ENCODE data around the gene PCDHGA11. TPM values are rescaled to one million over a fixed set of nuclear protein-coding genes. Genes with fewer than 3 reads are reported as not detected.
A peak's percentile ranks its signal among the peaks of the same experiment; 100 is the strongest.
"Not testable (repeated sequence)": the region's sequence is repeated elsewhere in the genome, so short reads cannot be mapped to it uniquely, and the experiment has no call there.

PCDHGA11 gene
- total RNA-seq, 1 donor = 12.3 TPM

GRCh38 chr5:141432726-141433125, 11.9 kb downstream of the PCDHGA11 start:
- not testable (repeated sequence) for H2AFZ ChIP-seq (ENCODE audit: low read length)

GRCh38 chr5:141434006-141434405, 13.2 kb downstream of the PCDHGA11 start:
- H3K9me3 ChIP-seq (ENCODE audit: low read depth, low read length) = no peaks in the 10 kb centered on the region

More at GRCh38 chr5:141432726-141433125, 11.9 kb downstream of the PCDHGA11 start:
- H3K4me1 ChIP-seq (ENCODE audit: insufficient read depth, low read length) = peaks cover 19% of the 10 kb centered on the region
- H3K9me3 ChIP-seq (ENCODE audit: low read depth, low read length); H3K27me3 ChIP-seq (ENCODE audit: insufficient read depth, low read length); H4K20me1 ChIP-seq (ENCODE audit: insufficient read depth, low read length); DNase-seq (ENCODE audit: insufficient read length, low spot score, missing footprints); H3K4me3 ChIP-seq (ENCODE audit: insufficient read depth, low read length); H3K36me3 ChIP-seq (ENCODE audit: insufficient read depth, low read length); H3K27ac ChIP-seq (ENCODE audit: low read depth, low read length): not testable (repeated sequence)
- H3K79me2 ChIP-seq (ENCODE audit: insufficient read depth, low read length) = peaks cover 42% of the 10 kb centered on the region
- H3K4me2 ChIP-seq (ENCODE audit: insufficient read depth, low read length) = peak overlapping the region; percentile 47

GRCh38 chr5:141437221-141437620, 16.4 kb downstream of the PCDHGA11 start:
- H3K27me3 ChIP-seq (ENCODE audit: insufficient read depth, low read length) = no peaks in the 10 kb centered on the region
- H3K27ac ChIP-seq (ENCODE audit: low read depth, low read length) = peak overlapping the region; percentile 78
- H4K20me1 ChIP-seq (ENCODE audit: insufficient read depth, low read length) = no peaks in the 10 kb centered on the region
- H3K4me1 ChIP-seq (ENCODE audit: insufficient read depth, low read length) = peaks cover 23% of the 10 kb centered on the region
- no peaks in the 10 kb centered on the region for H3K36me3 ChIP-seq (ENCODE audit: insufficient read depth, low read length)
- peaks cover 56% of the 10 kb centered on the region for H3K79me2 ChIP-seq (ENCODE audit: insufficient read depth, low read length)
- no peak for TF ChIP-seq CTCF (IDR thresholded peaks at IDR 0.05; ENCODE audit: extremely low read depth, low read depth, low read length)
- DNase-seq (ENCODE audit: insufficient read length, low spot score, missing footprints) = peak; percentile 73
- H2AFZ ChIP-seq (ENCODE audit: low read length) = no peak overlapping the region
- peak overlapping the region; percentile 43 for H3K4me2 ChIP-seq (ENCODE audit: insufficient read depth, low read length)
- H3K9me3 ChIP-seq (ENCODE audit: low read depth, low read length) = no peaks in the 10 kb centered on the region
- H3K4me3 ChIP-seq (ENCODE audit: insufficient read depth, low read length) = peak overlapping the region; percentile 17

More at GRCh38 chr5:141434006-141434405, 13.2 kb downstream of the PCDHGA11 start:
- H3K27me3 ChIP-seq (ENCODE audit: insufficient read depth, low read length) = no peaks in the 10 kb centered on the region
- no peak overlapping the region for H2AFZ ChIP-seq (ENCODE audit: low read length)
- no peak for TF ChIP-seq CTCF (IDR thresholded peaks at IDR 0.05; ENCODE audit: extremely low read depth, low read depth, low read length)
- H3K4me3 ChIP-seq (ENCODE audit: insufficient read depth, low read length) = peak overlapping the region; percentile 27
- H3K4me1 ChIP-seq (ENCODE audit: insufficient read depth, low read length) = peaks cover 19% of the 10 kb centered on the region
- H3K36me3 ChIP-seq (ENCODE audit: insufficient read depth, low read length) = no peaks in the 10 kb centered on the region
- H4K20me1 ChIP-seq (ENCODE audit: insufficient read depth, low read length) = no peaks in the 10 kb centered on the region
- H3K4me2 ChIP-seq (ENCODE audit: insufficient read depth, low read length) = peak overlapping the region; percentile 44
- H3K79me2 ChIP-seq (ENCODE audit: insufficient read depth, low read length) = peaks cover 43% of the 10 kb centered on the region
- DNase-seq (ENCODE audit: insufficient read length, low spot score, missing footprints) = no peak
- H3K27ac ChIP-seq (ENCODE audit: low read depth, low read length) = no peak overlapping the region

GRCh38 chr5:141439411-141440141, 18.7 kb downstream of the PCDHGA11 start:
- Histone ChIP-seq H3K36me3 (ENCODE audit: insufficient read depth, low read length) (no peaks in the 10 kb centered on the region), H3K4me3 (ENCODE audit: insufficient read depth, low read length) (no peak overlapping the region), H3K4me1 (ENCODE audit: insufficient read depth, low read length) (peaks cover 20% of the 10 kb centered on the region), H3K79me2 (ENCODE audit: insufficient read depth, low read length) (peaks cover 48% of the 10 kb centered on the region), H3K27ac (ENCODE audit: low read depth, low read length) (no peak overlapping the region), H3K27me3 (ENCODE audit: insufficient read depth, low read length) (no peaks in the 10 kb centered on the region), H2AFZ (ENCODE audit: low read length) (no peak overlapping the region), H4K20me1 (ENCODE audit: insufficient read depth, low read length) (no peaks in the 10 kb centered on the region), H3K9me3 (ENCODE audit: low read depth, low read length) (no peaks in the 10 kb centered on the region), H3K4me2 (ENCODE audit: insufficient read depth, low read length) (no peak overlapping the region)
- peak; percentile 26 for TF ChIP-seq CTCF (IDR thresholded peaks at IDR 0.05; ENCODE audit: extremely low read depth, low read depth, low read length)
- DNase-seq (ENCODE audit: insufficient read length, low spot score, missing footprints) = no peak

Data from osteoblast (primary cell).